Hepatocyte (in vitro differentiated cells): ENCODE data around the gene CNOT4. TPM values are rescaled to one million over a fixed set of nuclear protein-coding genes. Genes with fewer than 3 reads are reported as not detected.

Source experiments
- DNase-seq: peaks from one replicate; pipeline ENCODE4 v3.0.0-alpha.2; 2016; ENCODE audit warnings: low spot score
- H2AFZ ChIP-seq: fragments of 200-600 bp; sonication (generic); 2 replicates; pipeline ENCODE4 v1.6.0; 2016; ENCODE audit warnings: antibody characterized with exemption, mild to moderate bottlenecking
- H3K27ac ChIP-seq: fragments of 200-600 bp; sonication (generic); 2 replicates; pipeline ENCODE4 v1.5.1; 2016; ENCODE audit warnings: mild to moderate bottlenecking
- H3K27me3 ChIP-seq: fragments of 200-600 bp; sonication (generic); 2 replicates; pipeline ENCODE4 v1.6.1; 2016
- H3K36me3 ChIP-seq: fragments of 200-600 bp; sonication (generic); replicated peaks from 2 replicates; pipeline ENCODE4 v1.5.1; 2016; ENCODE audit warnings: low read depth; ENCODE audit not compliant: insufficient read depth
- H3K4me1 ChIP-seq: fragments of 200-600 bp; sonication (generic); 2 replicates; pipeline ENCODE4 v1.5.1; 2016; ENCODE audit warnings: mild to moderate bottlenecking, moderate library complexity; ENCODE audit not compliant: insufficient read depth
- H3K4me2 ChIP-seq: fragments of 200-600 bp; sonication (generic); 2 replicates; pipeline ENCODE4 v1.6.0; 2016
- H3K4me3 ChIP-seq: fragments of 200-600 bp; sonication (generic); 2 replicates; pipeline ENCODE4 v1.5.1; 2016; ENCODE audit warnings: mild to moderate bottlenecking
- H3K79me2 ChIP-seq: fragments of 200-600 bp; sonication (generic); 2 replicates; pipeline ENCODE4 v1.6.0; 2017; ENCODE audit warnings: mild to moderate bottlenecking
- H3K9me2 ChIP-seq: fragments of 200-600 bp; sonication (generic); replicated peaks from 2 replicates; pipeline ENCODE4 v1.6.0; 2017; ENCODE audit warnings: mild to moderate bottlenecking; ENCODE audit not compliant: insufficient read depth
- H3K9me3 ChIP-seq: fragments of 200-600 bp; sonication (generic); 2 replicates; pipeline ENCODE4 v1.5.1; 2016; ENCODE audit warnings: low read depth, mild to moderate bottlenecking
- H4K20me1 ChIP-seq: fragments of 200-600 bp; sonication (generic); 2 replicates; pipeline ENCODE4 v1.6.0; 2016; ENCODE audit warnings: mild to moderate bottlenecking; ENCODE audit not compliant: insufficient read depth, poor library complexity, severe bottlenecking
- EZH2 ChIP-seq: fragments of 200-600 bp; sonication (generic); IDR thresholded peaks from 2 replicates; pipeline ENCODE4 v1.6.1; 2016; ENCODE audit warnings: antibody characterized with exemption, mild to moderate bottlenecking, borderline replicate concordance
- EZH2phosphoT487 ChIP-seq: fragments of 200-600 bp; sonication (generic); IDR thresholded peaks from one replicate; pipeline ENCODE4 v1.6.1; 2018; ENCODE audit warnings: antibody characterized with exemption, mild to moderate bottlenecking, low read depth, moderate library complexity; ENCODE audit not compliant: unreplicated experiment, severe bottlenecking
- WGBS: methylation state at CpG from one replicate; pipeline ENCODE4 v1.1.6; 2016; ENCODE audit warnings: low lambda C conversion rate; ENCODE audit errors: missing lambda C conversion rate; 5-methylcytosine and 5-hydroxymethylcytosine counted together
- polyA plus RNA-seq: library from polyadenylated mRNA; unstranded; fragments of >200 nt; fragmentation: Nextera tagmentation; extraction: Ambion mirVana; gene quantifications from 2 replicates; pipeline ENCODE4 v1.2.1, GENCODE V29; 2016
- total RNA-seq: library from RNA; depleted of rRNA; stranded (reverse); fragments of >200 nt; gene quantifications from 2 replicates; pipeline ENCODE4 v1.2.3, GENCODE V29; 2014
- TF ChIP-seq, protein P1 (sequence below): fragments of 200-600 bp; sonication (generic); IDR thresholded peaks from 2 replicates; pipeline ENCODE4 v1.5.1; 2016; ENCODE audit warnings: antibody characterized with exemption, mild to moderate bottlenecking; ENCODE audit not compliant: poor library complexity

Gene CNOT4
- total and polyA plus RNA-seq, 2 experiments from 2014 or later, result 11.8 to 12.9 TPM

DNA sequence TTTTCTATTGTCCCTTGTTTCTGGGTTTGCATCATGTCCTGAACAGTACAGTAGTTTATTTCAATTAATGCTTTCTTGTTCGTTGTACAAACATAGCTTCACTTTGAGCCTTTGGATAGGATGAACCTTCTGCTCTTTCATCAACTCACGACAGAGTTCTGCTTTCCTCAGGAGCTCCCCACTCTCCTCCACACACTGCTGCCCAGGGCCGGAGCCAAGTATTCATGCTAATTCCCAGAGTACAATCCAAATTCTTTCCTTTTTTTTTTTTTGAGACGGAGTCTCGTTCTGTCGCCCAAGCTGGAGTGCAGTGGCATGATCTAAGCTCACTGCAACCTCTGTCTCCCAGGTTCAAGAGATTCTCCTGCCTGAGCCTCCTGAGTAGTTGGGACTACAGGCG is 40.3 kb upstream of the CNOT4 start:
- DNase-seq, result no peak
- Histone ChIP-seq H2AFZ (no peak overlapping the region), H3K4me2 (no peak overlapping the region), H3K4me3 (no peak overlapping the region), H3K27me3 (no peaks in the 10 kb centered on the region), H3K9me3 (no peaks in the 10 kb centered on the region), H3K4me1 (no peaks in the 10 kb centered on the region), H3K36me3 (no peaks in the 10 kb centered on the region), H4K20me1 (no peaks in the 10 kb centered on the region), H3K27ac (no peak overlapping the region), H3K9me2 (no peaks in the 10 kb centered on the region), H3K79me2 (no peaks in the 10 kb centered on the region)
- TF ChIP-seq EZH2phosphoT487 (no peak), EZH2 (no peak)
- TF ChIP-seq, protein P1, sequence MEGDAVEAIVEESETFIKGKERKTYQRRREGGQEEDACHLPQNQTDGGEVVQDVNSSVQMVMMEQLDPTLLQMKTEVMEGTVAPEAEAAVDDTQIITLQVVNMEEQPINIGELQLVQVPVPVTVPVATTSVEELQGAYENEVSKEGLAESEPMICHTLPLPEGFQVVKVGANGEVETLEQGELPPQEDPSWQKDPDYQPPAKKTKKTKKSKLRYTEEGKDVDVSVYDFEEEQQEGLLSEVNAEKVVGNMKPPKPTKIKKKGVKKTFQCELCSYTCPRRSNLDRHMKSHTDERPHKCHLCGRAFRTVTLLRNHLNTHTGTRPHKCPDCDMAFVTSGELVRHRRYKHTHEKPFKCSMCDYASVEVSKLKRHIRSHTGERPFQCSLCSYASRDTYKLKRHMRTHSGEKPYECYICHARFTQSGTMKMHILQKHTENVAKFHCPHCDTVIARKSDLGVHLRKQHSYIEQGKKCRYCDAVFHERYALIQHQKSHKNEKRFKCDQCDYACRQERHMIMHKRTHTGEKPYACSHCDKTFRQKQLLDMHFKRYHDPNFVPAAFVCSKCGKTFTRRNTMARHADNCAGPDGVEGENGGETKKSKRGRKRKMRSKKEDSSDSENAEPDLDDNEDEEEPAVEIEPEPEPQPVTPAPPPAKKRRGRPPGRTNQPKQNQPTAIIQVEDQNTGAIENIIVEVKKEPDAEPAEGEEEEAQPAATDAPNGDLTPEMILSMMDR, result no peak
- WGBS, result 87% methylated on average over 7 of the region's 7 CpGs

DNA sequence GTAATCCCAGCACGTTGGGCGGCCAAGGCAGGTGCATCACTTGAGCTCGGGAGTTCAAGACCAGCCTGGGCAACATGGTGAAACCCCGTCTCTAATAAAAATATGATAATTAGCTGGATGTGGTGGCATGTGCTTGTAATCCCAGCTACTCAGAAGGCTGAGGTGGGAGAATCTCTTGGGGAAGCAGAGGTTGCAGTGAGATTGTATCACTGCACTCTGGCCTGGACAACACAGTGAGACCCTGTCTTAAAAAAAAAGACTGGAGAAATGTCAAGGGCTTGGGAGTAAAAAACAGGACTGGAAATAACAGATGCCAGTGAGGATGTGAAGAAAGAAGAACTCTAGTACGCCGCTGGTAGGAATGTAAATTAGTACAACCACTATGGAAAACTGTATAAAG is 31.1 kb upstream of the CNOT4 start:
- Histone ChIP-seq H4K20me1 (no peaks in the 10 kb centered on the region), H2AFZ (no peak overlapping the region), H3K9me3 (no peaks in the 10 kb centered on the region), H3K9me2 (no peaks in the 10 kb centered on the region), H3K4me2 (no peak overlapping the region), H3K36me3 (no peaks in the 10 kb centered on the region), H3K79me2 (no peaks in the 10 kb centered on the region), H3K27me3 (no peaks in the 10 kb centered on the region), H3K4me1 (no peaks in the 10 kb centered on the region), H3K27ac (no peak overlapping the region), H3K4me3 (no peak overlapping the region)
- DNase-seq, result no peak
- 95% methylated on average over 6 of the region's 6 CpGs for WGBS
- TF ChIP-seq EZH2, result no peak
- no peak for TF ChIP-seq EZH2phosphoT487
- TF ChIP-seq, protein P1, result no peak

DNA sequence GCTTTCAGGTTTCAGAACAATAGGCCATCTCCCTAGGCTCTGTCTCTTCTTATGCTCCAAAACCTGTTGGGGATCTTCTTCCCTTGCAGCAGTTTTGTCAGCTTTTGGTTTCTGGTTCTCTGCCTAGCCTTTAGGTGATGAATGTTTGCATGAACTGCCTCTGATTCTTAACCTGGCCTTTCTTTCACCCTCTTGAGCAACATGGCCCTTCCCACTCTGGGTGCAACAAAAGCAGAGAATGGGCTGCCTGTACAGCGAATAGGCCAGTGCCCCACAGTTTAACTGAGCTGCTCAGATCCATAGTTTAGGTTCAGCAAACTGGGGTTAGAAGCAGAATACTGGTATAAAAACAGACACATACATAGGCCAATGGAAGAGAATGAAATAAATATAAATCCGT is 29.7 kb upstream of the CNOT4 start:
- no peaks in the 10 kb centered on the region for H3K9me2 ChIP-seq
- WGBS, result 91% methylated on average over 2 of the region's 2 CpGs
- no peaks in the 10 kb centered on the region for H3K36me3 ChIP-seq
- H3K9me3 ChIP-seq, result no peaks in the 10 kb centered on the region
- no peak for DNase-seq
- H3K27ac ChIP-seq, result no peak overlapping the region
- no peaks in the 10 kb centered on the region for H3K27me3 ChIP-seq
- H3K4me3 ChIP-seq, result no peak overlapping the region
- H3K4me1 ChIP-seq, result no peaks in the 10 kb centered on the region
- no peak overlapping the region for H3K4me2 ChIP-seq
- no peak overlapping the region for H2AFZ ChIP-seq
- H3K79me2 ChIP-seq, result no peaks in the 10 kb centered on the region
- TF ChIP-seq EZH2 (no peak), EZH2phosphoT487 (no peak)
- TF ChIP-seq, protein P1, result no peak
- H4K20me1 ChIP-seq, result no peaks in the 10 kb centered on the region

DNA sequence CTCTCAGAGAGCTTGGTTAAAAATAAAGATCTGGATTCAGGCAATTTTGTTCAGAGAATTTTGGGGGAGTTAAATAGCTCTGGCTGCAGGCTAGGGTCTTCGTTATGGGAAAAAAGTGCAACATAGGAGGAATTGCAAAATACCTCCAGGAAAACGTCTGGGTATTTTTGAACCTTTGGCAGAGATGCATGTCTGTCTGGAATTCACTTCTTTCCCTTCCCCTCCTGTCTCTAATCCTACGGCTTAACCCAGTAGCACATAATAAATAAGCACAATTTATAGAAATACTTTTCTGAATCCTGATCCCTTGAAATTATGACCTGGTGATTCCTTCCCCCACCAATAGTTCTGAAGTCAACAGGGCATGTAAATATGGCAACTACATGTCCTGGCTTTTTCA is 28.5 kb upstream of the CNOT4 start:
- DNase-seq, result no peak
- no peaks in the 10 kb centered on the region for H3K9me3 ChIP-seq
- H2AFZ ChIP-seq, result no peak overlapping the region
- no peaks in the 10 kb centered on the region for H4K20me1 ChIP-seq
- H3K27ac ChIP-seq, result no peak overlapping the region
- H3K4me1 ChIP-seq, result no peaks in the 10 kb centered on the region
- no peaks in the 10 kb centered on the region for H3K79me2 ChIP-seq
- H3K4me3 ChIP-seq, result no peak overlapping the region
- no peak overlapping the region for H3K4me2 ChIP-seq
- no peaks in the 10 kb centered on the region for H3K36me3 ChIP-seq
- no peaks in the 10 kb centered on the region for H3K27me3 ChIP-seq
- TF ChIP-seq, protein P1, result no peak
- TF ChIP-seq EZH2, result no peak
- no peak for TF ChIP-seq EZH2phosphoT487
- no peaks in the 10 kb centered on the region for H3K9me2 ChIP-seq
- 28% methylated on average over 3 of the region's 3 CpGs for WGBS
